A673 (cell line): ENCODE data around the gene PKNOX2. TPM values are rescaled to one million over a fixed set of nuclear protein-coding genes. Genes with fewer than 3 reads are reported as not detected.

Experiments used
- BruUV-seq: library from RNA; stranded (reverse); fragments of 400-500 nt; replicated peaks from 2 replicates; lab custom pipeline; 2021; lab: Mats Ljungman, UMichigan
- CTCF ChIA-PET: fragments of 300-600 bp; sonication (Branson Sonifier 250); formaldehyde crosslinking; loops from one replicate; lab custom pipeline; 2022; ENCODE audit warnings: antibody characterized with exemption; lab: Charles Lee
- POLR2A ChIA-PET: fragments of 300-600 bp; sonication (Branson Sonifier 250); formaldehyde crosslinking; loops from one replicate; lab custom pipeline; 2022; ENCODE audit warnings: antibody characterized with exemption; ENCODE audit not compliant: low non-redundant PET; lab: Charles Lee
- DNase-seq: peaks from one replicate; pipeline ENCODE4 v3.0.0-alpha.2; 2015; ENCODE audit warnings: low spot score
- H3K27ac ChIP-seq: fragments of 200-600 bp; sonication (generic); 2 replicates; pipeline ENCODE4 v1.5.1; 2016; ENCODE audit warnings: mixed run types, low read depth, mild to moderate bottlenecking, mixed read lengths, antibody characterized with exemption, low read length; ENCODE audit not compliant: poor library complexity, severe bottlenecking
- H3K27me3 ChIP-seq: fragments of 200-600 bp; sonication (generic); replicated peaks from 2 replicates; pipeline ENCODE4 v1.6.1; 2017; ENCODE audit warnings: mixed run types, low read depth, mild to moderate bottlenecking, mixed read lengths, antibody characterized with exemption, low read length; ENCODE audit not compliant: insufficient read depth, poor library complexity
- H3K36me3 ChIP-seq: fragments of 200-600 bp; sonication (generic); 2 replicates; pipeline ENCODE4 v1.6.1; 2016; ENCODE audit warnings: mixed run types, mild to moderate bottlenecking, mixed read lengths, antibody characterized with exemption, low read length; ENCODE audit not compliant: insufficient read depth, poor library complexity, severe bottlenecking
- H3K4me1 ChIP-seq: fragments of 200-600 bp; sonication (generic); 2 replicates; pipeline ENCODE4 v1.6.1; 2017; ENCODE audit warnings: mixed run types, mild to moderate bottlenecking, mixed read lengths, antibody characterized with exemption, low read length; ENCODE audit not compliant: insufficient read depth, poor library complexity, severe bottlenecking
- H3K4me3 ChIP-seq: fragments of 200-600 bp; sonication (generic); 2 replicates; pipeline ENCODE4 v1.5.1; 2016; ENCODE audit warnings: low read depth, mixed run types, mild to moderate bottlenecking, mixed read lengths, low read length; ENCODE audit not compliant: poor library complexity, severe bottlenecking
- H3K9me3 ChIP-seq: fragments of 200-600 bp; sonication (generic); 2 replicates; pipeline ENCODE4 v1.6.1; 2016; ENCODE audit warnings: mixed run types, low read depth, mild to moderate bottlenecking, mixed read lengths, antibody characterized with exemption, low read length; ENCODE audit not compliant: poor library complexity, severe bottlenecking
- CTCF ChIP-seq: fragments of 300-800, 200-600 bp; sonication (generic); conservative IDR thresholded peaks from 2 replicates; pipeline ENCODE4 v1.5.1; 2017; ENCODE audit warnings: low read depth, mild to moderate bottlenecking, antibody characterized with exemption, low read length, moderate library complexity, mixed read lengths
- EZH2 ChIP-seq: fragments of 200-600 bp; sonication (generic); IDR thresholded peaks from 2 replicates; pipeline ENCODE4 v1.6.1; 2017; ENCODE audit warnings: borderline replicate concordance, low read depth, mild to moderate bottlenecking, mixed read lengths, antibody characterized with exemption, low read length; ENCODE audit not compliant: poor library complexity, severe bottlenecking
- intact Hi-C: fragments of 100-400 bp; cut with micrococcal nuclease; formaldehyde crosslinking; loops from one replicate; pipeline ENCODE4 v1.10.0; 2022; ENCODE audit not compliant: unreplicated experiment
- total RNA-seq: library from RNA; stranded (reverse); gene quantifications from 2 replicates; pipeline ENCODE4 v1.2.3, GENCODE V29; 2021

The PKNOX2 gene
- total RNA-seq, 1 experiment from 2014 or later, result 1.1 TPM

DNA sequence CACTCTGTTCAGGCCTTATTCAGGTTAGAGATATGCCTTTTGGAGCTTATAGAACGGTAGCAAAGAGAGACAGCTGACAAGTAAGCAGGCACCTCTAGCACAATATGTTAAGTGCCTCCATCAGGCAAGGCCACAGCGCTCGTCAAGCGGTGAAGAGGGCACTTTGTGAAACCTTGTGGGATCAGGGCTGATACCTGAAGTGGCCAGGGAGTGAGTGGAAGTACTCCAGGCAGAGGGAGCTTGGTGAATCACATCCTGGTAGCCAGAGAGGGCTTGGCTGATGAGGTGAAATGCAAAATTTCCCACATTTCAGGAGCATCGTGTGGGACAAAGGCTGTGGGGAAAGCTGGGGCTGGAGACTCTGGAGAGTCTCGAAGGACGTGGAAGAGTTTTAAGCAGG is 87.4 kb downstream of the PKNOX2 start:
- Histone ChIP-seq H3K4me1 (no peaks in the 10 kb centered on the region), H3K27me3 (no peaks in the 10 kb centered on the region), H3K36me3 (no peaks in the 10 kb centered on the region), H3K9me3 (no peaks in the 10 kb centered on the region), H3K27ac (no peak overlapping the region), H3K4me3 (no peak overlapping the region)
- no TSS peak for BruUV-seq
- DNase-seq, result no peak
- intact Hi-C loops, result no loop called here
- ChIA-PET POLR2A (no interaction called here), CTCF (no interaction called here)
- TF ChIP-seq EZH2 (no peak), CTCF (no peak)

DNA sequence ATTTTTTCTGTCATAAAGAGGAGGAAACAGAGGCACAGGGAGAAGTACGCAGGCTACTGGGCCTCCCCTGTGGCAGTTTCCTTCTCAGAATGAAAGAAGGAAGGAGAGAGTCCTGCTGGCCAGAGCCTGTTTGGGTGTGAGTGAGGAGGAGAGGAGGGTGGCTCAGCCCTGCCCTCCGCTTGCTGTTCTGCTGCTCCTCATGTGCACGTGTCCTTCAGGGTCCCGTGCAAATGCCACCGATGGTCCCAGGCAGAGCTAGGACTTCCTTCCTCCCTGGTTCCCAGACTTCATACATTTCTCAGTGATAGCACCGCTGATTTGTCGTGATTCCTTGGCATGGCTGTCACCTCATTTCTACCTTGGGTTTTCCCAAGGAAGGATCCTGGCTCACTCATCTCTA is 88.7 kb downstream of the PKNOX2 start:
- no peak for DNase-seq
- TF ChIP-seq CTCF (no peak), EZH2 (no peak)
- CTCF ChIA-PET, result no interaction called here
- POLR2A ChIA-PET, result no interaction called here
- no peak overlapping the region for H3K27ac ChIP-seq
- no peaks in the 10 kb centered on the region for H3K27me3 ChIP-seq
- no peaks in the 10 kb centered on the region for H3K9me3 ChIP-seq
- H3K4me3 ChIP-seq, result no peak overlapping the region
- no peaks in the 10 kb centered on the region for H3K4me1 ChIP-seq
- no TSS peak for BruUV-seq
- H3K36me3 ChIP-seq, result no peaks in the 10 kb centered on the region
- intact Hi-C loops, result no loop called here

GRCh38 chr11:125253795-125254525 is 89.4 kb downstream of the PKNOX2 start:
- POLR2A ChIA-PET, result no interaction called here
- CTCF ChIA-PET, result no interaction called here
- intact Hi-C loops, result no loop called here

More at GRCh38 chr11:125253795-125254525, 89.4 kb downstream of the PKNOX2 start:
- TF ChIP-seq EZH2 (no peak), CTCF (no peak)
- Histone ChIP-seq H3K27ac (no peak overlapping the region), H3K36me3 (no peaks in the 10 kb centered on the region), H3K9me3 (no peaks in the 10 kb centered on the region), H3K4me1 (no peaks in the 10 kb centered on the region), H3K27me3 (no peaks in the 10 kb centered on the region), H3K4me3 (no peak overlapping the region)
- BruUV-seq, result no TSS peak
- DNase-seq, result no peak
